GM21786 (cell line): Measurements from ENCODE around the gene ZMYND8.
"Not testable (repeated sequence)": the region's sequence is repeated elsewhere in the genome, so short reads cannot be mapped to it uniquely, and the experiment has no call there.

ENCODE experiments used
- ATAC-seq: cut with Tn5 transposase; IDR thresholded peaks from one replicate; pipeline ENCODE4 v1.9.1; 2021; ENCODE audit not compliant: unreplicated experiment

The ZMYND8 gene

DNA sequence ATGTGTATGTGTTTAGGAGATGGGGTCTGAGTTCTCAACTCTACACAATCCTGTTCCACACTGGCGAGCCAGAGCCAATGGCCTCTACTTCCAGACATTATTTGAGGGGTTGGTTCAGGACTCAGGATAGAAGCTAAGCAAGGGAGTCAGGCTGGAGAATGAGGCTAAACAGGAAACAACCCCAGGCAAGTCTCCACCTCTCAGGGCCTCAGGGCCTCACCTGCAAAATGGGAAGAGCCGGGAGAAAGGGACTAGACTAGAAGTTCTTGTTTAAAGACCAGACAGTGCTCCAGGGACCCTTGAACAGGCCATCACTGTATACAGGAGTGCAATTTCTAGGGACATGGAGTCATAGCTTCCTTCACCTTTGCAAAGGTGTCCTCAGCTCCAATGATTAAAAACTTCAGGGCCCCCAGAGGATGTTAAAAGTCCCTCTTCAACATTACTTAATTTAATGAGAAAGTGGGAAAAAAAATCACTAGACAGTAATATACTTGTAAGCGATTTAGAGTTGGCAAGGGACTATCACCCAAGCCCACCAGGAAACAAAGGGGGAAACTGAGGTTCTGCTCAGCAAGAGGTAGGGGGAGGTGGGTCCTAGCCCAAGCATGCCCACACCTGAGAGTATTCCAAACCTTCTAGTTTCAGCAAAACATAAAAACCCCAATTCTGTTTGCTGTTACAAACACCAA is 41.7 kb downstream of the ZMYND8 start:
- no peak for ATAC-seq

DNA sequence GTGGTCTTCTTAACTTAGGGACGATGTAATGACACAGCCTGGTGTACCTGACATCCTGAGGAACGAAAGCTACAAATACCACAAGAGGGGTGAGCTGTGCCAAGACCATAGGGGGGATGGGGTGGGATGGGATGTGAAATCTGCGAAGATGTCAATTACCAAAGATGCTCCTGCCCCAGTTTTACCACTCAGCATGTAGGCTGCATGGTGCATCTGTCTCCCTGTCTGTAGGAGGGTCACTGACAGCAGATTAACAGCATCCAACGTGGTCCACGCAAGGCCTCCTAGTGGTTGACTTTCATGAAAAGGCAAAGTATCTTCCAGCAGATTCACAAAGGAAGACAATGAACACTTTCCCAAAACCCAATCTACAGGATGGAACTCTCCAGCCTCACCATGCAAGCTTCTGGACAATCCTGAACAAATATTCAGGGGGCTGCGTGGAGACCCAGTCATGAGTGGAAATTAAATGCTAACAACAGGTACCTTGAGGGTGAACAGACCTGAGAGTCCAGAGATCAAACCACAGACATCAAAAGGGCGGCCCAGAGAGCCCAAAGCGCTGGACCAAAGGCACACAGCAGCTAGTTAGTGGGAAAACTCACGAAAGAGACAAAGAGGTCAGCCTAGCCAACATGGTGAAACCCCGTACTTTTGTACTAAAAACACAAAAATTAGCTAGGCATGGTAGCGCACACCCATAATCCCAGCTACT is 44.4 kb downstream of the ZMYND8 start:
- ATAC-seq = no peak

DNA sequence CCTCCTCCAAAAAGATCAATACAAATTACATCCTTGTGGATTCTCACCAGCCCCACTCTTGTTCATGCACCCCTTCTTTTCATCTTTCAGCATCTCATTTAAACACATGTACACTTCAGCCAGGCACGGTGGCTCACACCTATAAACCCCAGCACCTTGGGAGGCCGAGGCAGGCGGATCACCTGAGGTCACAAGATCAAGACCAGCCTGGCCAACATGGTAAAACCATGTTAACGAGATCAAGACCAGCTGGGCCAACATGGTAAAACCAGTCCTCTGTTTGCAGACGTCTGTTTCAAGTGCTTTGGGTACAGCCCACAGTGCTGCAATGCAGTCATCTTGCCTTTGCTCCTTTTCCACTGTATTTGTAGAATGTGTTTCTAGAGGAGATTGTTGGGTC is 45.3 kb downstream of the ZMYND8 start:
- ATAC-seq = no peak

DNA sequence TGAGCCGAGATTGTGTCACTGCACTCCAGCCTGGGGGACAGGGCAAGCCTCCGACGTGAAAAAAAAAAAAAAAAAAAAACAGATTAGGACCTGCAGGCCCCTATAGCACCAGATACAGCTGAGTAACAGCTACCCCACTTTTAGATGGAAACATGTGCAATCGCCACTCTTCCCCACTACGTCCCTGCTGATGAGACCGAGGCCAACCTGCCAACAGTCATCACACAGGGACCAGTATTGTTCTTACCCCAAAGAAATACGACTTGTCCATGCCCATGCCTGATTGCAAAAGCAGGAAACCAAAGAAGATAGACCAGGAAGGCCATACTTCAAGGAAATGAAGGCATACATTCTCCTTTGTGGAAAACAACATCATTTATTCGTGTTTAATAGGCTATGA is 45.8 kb downstream of the ZMYND8 start:
- no peak for ATAC-seq

DNA sequence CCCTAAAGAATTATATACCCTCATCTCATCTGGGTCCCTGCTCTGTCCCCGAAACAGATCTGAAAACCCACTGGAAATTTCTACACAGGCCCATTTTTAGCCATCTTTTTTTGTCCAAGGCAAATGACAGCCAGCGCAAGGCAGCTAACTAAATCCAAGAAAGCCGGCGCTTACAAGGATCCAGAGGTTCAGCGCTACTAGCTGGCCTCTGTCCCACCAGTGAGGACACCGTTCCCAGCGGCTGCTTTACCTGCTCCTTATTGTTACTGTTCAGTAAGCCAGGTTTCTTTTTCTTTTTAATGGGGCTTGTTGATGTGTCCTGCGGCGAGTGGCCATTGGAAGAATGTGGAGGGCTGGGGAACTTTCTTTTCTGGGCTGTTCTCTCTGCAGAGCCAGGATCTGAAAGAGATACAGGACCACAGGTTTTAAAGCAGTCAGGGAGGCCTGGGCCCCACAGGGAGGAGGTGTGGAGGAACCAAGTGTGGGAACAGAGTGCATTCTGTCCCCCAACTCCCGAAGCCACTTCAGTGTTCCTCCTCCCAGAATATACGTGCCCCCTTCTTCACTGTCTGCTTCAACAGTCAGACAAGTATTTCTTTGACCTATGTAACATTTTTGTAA is 46.6 kb downstream of the ZMYND8 start:
- ATAC-seq = no peak

DNA sequence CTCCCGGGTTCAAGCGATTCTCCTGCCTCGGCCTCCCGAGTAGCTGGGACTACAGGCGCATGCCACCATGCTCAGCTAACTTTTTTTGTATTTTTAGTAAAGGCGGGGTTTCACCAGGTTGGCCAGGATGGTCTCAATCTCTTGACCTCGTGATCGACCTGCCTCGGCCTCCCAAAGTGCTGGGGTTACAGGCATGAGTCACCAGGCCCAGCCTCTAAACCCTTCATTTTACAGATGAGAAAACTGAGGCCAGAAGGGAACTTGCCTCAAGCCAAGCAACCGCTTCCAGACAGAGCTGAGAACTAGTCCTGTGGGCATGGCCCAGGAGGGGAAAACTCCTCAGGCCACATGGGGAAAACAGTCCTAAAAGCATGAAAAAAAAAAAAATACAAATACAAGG is 47.1 kb downstream of the ZMYND8 start:
- ATAC-seq = no peak

DNA sequence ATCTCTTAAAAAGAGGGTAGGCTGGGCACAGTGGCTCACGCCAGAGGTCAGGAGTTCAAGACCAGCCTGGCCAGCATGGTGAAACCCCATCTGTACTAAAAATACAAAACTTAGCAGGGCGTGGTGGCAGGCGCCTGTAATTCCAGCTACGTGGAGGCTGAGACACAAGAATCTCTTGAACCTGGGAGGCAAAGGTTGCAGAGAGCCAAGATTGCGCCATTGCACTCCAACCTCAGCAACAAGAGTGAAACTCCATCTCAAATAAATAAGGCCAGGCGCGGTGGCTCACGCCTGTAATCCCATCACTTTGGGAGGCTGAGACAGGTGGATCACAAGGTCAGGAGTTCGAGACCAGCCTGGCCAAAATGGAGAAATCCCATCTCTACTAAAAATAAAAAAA is 48.9 kb downstream of the ZMYND8 start:
- ATAC-seq = not testable (repeated sequence)

DNA sequence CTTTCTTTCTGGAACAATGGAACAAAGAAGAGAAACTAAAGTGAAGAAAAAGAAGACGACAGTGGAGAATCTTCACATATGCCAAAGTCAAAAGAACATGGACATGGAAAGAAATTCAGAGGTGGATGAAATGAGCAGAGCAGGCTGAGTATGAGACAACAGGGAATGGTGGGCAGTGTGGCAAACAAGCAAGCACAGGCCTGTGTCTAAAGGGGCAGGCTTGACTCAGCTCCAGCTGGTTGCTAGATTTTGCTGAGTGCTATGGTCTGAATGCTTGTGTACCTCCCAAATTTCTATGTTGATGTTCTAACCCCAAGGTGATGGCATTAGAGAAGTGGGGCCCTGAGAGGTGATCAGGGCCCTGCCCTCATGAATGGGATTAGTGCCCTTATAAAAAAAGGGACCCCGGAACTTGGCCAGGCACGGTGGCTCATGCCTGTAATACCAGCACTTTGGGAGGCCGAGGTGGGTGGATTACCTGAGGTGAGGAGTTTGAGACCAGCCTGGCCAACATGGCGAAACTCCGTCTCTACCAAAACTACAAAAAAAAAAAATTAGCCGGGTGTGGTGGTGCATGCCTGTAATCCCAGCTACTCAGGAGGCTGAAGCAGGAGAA is 49.6 kb downstream of the ZMYND8 start:
- ATAC-seq = no peak

DNA sequence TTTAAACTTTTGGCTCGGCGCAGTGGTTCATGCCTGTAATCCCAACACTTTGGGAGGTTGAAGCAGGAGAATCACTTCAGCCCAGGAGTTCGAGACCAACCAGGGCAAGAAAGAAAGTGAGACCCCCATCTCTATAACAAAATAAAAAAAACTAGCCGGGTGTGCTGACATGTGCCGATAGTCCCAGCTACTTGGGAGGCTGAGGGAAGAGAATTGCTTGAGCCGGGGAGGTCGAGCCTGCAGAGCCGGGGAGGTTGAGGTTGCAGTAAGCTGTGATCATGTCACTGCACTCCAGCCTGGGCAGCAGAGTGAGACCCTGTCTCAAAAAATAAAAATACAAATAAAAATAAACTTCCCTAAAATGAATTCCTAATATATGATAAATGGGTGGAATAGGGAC is 50.4 kb downstream of the ZMYND8 start:
- ATAC-seq = no peak

DNA sequence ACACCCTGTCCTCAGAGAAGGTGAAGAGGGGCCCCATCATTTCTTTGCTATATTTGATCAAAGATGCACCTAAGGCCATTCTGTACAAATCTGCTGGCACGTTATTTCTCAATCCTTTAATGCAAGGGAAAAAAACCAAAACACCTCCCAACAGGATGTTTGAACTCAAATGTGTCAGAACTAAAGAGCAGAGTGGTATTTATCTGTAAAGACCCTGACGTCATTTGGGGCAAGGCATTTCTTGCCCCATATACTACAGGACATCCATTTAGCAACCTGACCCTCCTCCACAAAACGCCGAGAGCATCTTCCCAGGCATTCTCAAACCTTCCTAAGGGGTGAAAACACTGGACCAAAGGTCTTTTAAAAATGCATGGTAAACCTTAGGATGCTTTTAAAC is 50.8 kb downstream of the ZMYND8 start:
- ATAC-seq = no peak

DNA sequence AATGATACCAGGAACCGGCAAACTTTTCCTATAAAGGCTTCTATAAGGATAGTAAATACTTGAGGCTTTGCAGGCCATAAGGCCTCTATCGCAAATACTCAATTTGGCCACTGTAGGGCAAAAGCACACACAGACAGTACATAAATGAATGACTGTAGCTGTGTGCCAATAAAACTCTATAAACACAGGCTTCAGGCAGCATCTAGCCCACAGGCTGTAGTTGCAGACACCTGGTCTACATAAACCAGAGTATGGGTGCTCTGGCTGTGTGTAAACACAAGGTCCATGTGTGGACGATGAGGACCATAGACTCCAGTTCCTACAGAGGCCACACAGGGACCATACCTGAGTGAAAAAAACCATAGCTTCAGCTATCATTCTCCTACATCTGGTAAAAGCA is 52.2 kb downstream of the ZMYND8 start:
- no peak for ATAC-seq

DNA sequence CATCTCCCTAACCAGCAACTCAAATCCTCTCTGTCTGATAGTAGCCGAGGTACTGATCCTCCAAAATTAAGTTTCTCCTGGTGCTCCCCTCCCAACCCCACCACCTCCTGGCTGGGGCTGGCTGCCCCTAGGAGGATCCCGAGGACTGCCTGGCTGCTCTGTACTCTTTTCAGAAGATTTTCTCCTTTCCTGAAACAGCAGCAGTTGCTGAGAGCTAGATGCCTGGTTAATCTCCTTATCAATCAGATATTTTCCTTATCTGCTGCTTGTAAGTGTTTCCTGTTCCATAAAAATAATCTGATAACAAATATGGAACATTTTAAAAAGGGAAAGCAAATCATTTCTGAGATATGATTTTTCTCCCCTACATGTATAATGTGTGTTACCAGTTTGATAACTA is 52.8 kb downstream of the ZMYND8 start:
- ATAC-seq = no peak

DNA sequence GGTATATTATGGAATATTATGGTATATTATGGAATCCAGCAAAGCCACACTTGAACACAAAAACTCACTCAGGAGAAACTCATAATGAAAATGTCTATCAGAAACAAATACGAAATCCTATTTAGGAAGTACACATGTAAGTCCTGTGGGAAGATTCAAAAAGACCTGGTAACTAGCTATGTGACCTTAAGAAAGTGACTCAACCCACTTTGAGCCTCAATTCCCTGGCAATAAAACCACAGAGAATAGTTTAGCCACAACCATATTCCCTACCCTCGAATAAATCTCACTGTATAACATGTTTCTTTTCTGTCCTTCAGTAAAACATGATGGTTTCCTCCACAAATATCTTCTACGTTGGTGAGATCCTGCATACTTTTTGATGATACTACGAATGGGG is 56.4 kb downstream of the ZMYND8 start:
- no peak for ATAC-seq

DNA sequence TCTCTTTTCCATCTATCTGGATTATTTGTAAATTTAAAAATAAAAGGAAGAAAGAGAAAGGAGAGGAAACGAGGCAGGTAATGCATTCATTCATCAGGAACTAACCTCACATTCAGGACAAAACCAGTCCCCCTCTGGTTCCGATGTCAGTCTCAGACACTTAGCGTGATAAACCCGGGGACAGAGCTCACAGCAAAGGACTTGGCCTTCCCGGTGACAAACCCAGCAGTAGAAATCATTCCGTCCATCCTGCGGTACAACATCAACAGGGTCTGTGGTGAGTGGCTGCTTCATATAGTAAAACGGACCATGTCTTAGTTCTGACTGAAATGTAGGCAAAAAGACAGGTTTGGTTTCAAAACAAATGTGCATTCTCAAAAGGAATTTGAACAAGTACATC is 57.9 kb downstream of the ZMYND8 start:
- ATAC-seq = no peak

DNA sequence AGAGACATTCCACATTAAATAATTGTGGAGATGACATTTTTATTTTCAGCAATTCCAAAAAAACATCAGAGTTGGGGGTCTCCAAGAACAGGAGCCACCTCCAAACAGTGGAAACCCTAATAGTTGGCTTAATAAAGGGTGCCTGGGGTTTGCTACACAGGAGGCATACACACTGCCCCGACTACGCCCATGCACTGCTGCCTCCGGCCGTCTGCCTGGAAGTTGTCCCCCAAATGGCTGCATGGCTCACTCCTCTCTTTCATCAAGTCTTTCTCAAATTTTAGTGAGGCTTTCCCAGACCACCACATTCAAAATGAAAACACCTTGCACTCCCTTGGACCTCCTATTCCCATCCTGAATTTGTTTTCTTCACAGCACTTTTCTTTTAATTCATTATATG is 58.8 kb downstream of the ZMYND8 start:
- no peak for ATAC-seq

DNA sequence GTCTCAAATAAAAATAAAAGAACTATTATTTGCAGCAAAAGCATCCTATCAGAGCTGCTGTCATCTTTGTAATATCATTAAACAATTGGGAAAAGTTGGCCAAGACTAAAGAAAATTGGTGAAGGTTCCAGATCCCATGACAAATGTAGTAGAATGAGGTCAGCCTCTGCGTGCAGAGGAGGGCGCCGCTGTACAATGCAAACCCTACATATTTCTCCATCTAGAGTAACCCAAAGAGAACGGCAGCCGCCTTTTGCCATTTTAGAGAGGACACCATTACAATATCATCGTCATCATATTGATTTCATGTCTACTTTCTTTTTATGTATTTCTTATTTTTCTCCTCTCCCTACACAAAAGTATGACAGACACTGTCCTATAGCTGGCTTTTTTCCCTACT is 59.5 kb downstream of the ZMYND8 start:
- no peak for ATAC-seq

DNA sequence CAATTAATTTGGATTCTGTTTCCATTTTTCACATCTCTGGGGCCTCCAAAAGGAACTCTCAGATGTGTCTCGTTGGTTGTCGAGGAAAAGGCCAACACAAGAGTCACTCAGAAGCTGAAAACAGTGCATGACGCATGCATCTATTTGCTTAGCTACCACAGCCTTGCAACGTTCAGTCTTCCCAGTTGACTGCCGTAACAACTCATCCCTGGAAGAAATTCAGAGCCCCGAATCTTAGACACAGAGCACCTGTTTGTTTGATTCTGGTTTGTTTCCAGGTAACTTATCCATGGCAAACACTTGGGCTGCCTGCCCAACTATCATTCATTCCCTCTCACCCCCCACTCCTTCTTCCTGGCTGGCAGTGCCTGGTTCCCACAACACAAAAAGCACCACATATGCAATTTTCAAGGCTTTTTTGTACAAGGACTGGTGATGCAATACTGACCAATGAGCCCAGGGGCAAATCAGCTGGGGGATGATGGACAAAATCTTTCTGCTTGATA is 60.5 kb downstream of the ZMYND8 start:
- no peak for ATAC-seq

DNA sequence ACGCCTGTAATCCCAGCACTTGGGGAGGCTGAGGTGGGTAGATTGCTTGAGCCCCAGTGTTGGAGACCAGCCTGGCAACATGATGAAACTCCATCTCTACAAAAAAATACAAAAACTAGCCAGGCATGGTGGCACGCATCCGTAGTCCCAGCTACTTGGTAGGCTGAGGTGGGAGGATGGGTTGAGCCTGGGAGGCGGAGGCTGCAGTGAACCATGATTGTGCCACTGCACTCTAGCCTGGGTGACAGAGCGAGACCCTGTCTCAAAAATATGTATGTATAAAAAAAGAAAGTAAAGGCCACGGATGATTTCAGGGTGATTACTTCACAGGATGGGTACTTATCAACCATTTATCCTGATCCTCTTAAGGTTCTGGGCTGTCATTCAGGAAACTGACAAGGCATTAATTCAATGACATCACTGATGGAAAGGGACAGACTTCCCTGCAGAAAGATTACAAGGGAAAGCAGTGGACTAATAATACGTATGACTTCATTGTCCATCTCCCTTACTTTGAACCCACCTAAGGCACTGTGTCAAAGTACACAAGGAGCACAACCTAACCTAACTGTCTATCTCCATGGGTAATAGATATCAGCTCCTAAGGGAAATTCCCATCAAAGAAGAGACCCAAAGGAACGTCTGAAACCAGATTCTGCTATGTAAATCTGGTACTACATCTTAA is 61.2 kb downstream of the ZMYND8 start:
- ATAC-seq = no peak

DNA sequence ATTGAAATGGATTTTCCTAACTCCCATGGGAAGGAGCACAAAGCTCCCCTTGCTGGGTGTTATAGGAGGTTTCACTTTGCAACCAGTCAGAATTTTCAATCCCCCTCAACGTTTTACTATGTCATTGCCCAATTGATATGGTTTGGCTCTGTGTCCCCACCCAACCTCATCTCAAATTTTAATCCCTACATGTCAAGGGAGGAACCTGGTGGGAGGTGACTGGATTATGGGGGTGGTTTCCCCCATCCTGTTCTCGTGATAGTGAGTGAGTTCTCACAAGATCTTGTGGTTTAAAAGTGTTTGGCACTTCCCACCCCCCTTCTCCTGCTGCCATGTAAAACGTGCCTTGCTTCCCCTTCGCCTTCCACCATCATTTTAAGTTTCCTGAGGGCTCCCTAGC is 62.9 kb downstream of the ZMYND8 start:
- ATAC-seq = no peak

DNA sequence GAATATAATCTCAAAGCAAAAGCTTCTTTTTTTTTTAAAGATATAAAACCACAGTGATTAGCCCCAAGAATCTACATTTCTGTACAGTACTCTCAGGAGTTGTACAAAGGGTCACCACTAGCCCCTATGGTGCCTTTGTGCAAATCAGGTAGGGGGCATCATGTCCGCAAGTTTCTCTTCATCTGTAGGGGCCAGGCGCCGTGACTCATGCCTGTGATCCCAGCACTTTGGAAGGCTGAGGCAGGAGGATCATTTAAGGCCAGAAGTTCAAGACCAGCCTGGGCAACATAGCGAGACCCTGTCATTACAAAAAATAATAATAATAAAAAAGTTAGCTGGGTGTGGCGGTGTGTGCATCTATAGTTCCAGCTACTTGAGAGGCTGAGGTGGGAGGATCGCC is 63.9 kb downstream of the ZMYND8 start:
- no peak for ATAC-seq
